SK-N-SH treated with all-trans-retinoic acid at 6 μM for 48 hours (cell line): ENCODE results near the gene NCAPD2.

Source experiments
- BACH2 ChIP-seq: fragments of 250-450 bp; sonication (Bioruptor Pico); IDR thresholded peaks from 2 replicates; pipeline ENCODE4 v1.9.0; 2021; ENCODE audit warnings: mild to moderate bottlenecking, borderline replicate concordance
- OSR1 ChIP-seq: fragments of 250-450 bp; sonication (Bioruptor Pico); IDR thresholded peaks from 2 replicates; pipeline ENCODE4 v1.8.0; 2022; ENCODE audit warnings: moderate library complexity, mild to moderate bottlenecking, inconsistent platforms
- PATZ1 ChIP-seq: fragments of 250-450 bp; sonication (Bioruptor Pico); IDR thresholded peaks from 2 replicates; pipeline ENCODE4 v1.8.0; 2020; ENCODE audit warnings: mild to moderate bottlenecking, moderate library complexity, borderline replicate concordance
- POU6F1 ChIP-seq: fragments of 250-450 bp; sonication (Bioruptor Pico); IDR thresholded peaks from 2 replicates; pipeline ENCODE4 v1.8.0; 2021; ENCODE audit warnings: low read depth, mild to moderate bottlenecking, moderate library complexity, borderline replicate concordance
- RARB ChIP-seq: fragments of 250-450 bp; sonication (Bioruptor Pico); IDR thresholded peaks from 2 replicates; pipeline ENCODE4 v1.8.0; 2021; ENCODE audit warnings: mild to moderate bottlenecking, moderate library complexity
- SNAI2 ChIP-seq: fragments of 250-450 bp; sonication (Bioruptor Pico); IDR thresholded peaks from 2 replicates; pipeline ENCODE4 v1.5.0; 2020; ENCODE audit warnings: mild to moderate bottlenecking, moderate library complexity
- TCF4 ChIP-seq: fragments of 250-450 bp; sonication (Bioruptor Pico); IDR thresholded peaks from 2 replicates; pipeline ENCODE4 v1.8.0; 2021; ENCODE audit warnings: mild to moderate bottlenecking, moderate library complexity, borderline replicate concordance
- TOX ChIP-seq: fragments of 250-450 bp; sonication (Bioruptor Pico); IDR thresholded peaks from 2 replicates; pipeline ENCODE4 v1.8.0; 2021; ENCODE audit warnings: mild to moderate bottlenecking, moderate library complexity, borderline replicate concordance
- ZNF565 ChIP-seq: fragments of 450-650 bp; formaldehyde crosslinking; conservative IDR thresholded peaks from 2 replicates; pipeline ENCODE4 v1.5.0; 2020; ENCODE audit warnings: low read depth, mild to moderate bottlenecking, moderate library complexity

GRCh38 chr12:6461401-6462233 lies 32.3 kb upstream of the NCAPD2 start:
- TF ChIP-seq TCF4 (CRISPR knock-in tag) (no peak), ZNF565 (CRISPR knock-in tag) (no peak), TOX (CRISPR knock-in tag) (no peak), RARB (no peak), POU6F1 (CRISPR knock-in tag) (no peak), PATZ1 (CRISPR knock-in tag) (no peak), SNAI2 (CRISPR knock-in tag) (no peak), BACH2 (CRISPR knock-in tag) (no peak), OSR1 (CRISPR knock-in tag) (no peak)
